Esophagus squamous epithelium (tissue), 5 donors: ENCODE data around the gene ACTRT2. TPM values are rescaled to one million over a fixed set of nuclear protein-coding genes. Genes with fewer than 3 reads are reported as not detected.

ENCODE experiments used
- DNase-seq: peaks from one replicate; lab custom pipeline; 2025; lab: John Stamatoyannopoulos, UW
- H3K27ac ChIP-seq, 4 donors: fragments of 200-600 bp; sonication (generic); one replicate each; pipeline ENCODE4 v1.5.1; 2016 to 2019; ENCODE audit warnings: mild to moderate bottlenecking in 1 of 4
- H3K27me3 ChIP-seq, 4 donors: fragments of 200-600 bp; sonication (generic); 1 replicate in 3 of 4; 2 replicates in 1 of 4; pipeline versions ENCODE4 v1.5.1 to v1.6.0; 2017 to 2021; ENCODE audit warnings: antibody characterized with exemption in 1 of 4
- H3K36me3 ChIP-seq, 3 donors: fragments of 200-600 bp; sonication (generic); one replicate each; pipeline ENCODE4 v1.5.1; 2016 to 2019
- H3K4me1 ChIP-seq, 3 donors: fragments of 200-600 bp; sonication (generic); one replicate each; pipeline ENCODE4 v1.5.1; 2017 to 2019
- H3K4me3 ChIP-seq, 4 donors: fragments of 200-600 bp; sonication (generic); 1 replicate in 3 of 4; 2 replicates in 1 of 4; pipeline ENCODE4 v1.5.1; 2016 to 2019; ENCODE audit warnings: mild to moderate bottlenecking in 2 of 4, moderate library complexity in 1 of 4
- H3K9me3 ChIP-seq, 3 donors: fragments of 200-600 bp; sonication (generic); one replicate each; pipeline ENCODE4 v1.5.1; 2016 to 2019
- CTCF ChIP-seq, 6 experiments: fragments of 450-650 bp in 4 of 6; fragments of 200-600 bp in 2 of 6; sonication (generic) in 2 of 6; IDR thresholded peaks; one replicate each; pipeline ENCODE4 v1.5.1; 2016 to 2019; ENCODE audit warnings: antibody characterized with exemption in 6 of 6, mild to moderate bottlenecking in 4 of 6, moderate library complexity in 4 of 6
- POLR2A ChIP-seq, 4 donors: fragments of 450-650 bp; IDR thresholded peaks; one replicate each; pipeline ENCODE4 v1.6.1; 2017; ENCODE audit warnings: antibody characterized with exemption in 4 of 4, mild to moderate bottlenecking in 4 of 4, moderate library complexity in 3 of 4
- WGBS, 2 donors: methylation state at CpG; one replicate each; pipeline ENCODE4 v1.1.5; 2018; 5-methylcytosine and 5-hydroxymethylcytosine counted together
- intact Hi-C: fragments of 100-400 bp; cut with DNase I; formaldehyde crosslinking; loops from one replicate; pipeline ENCODE4 v1.15.0; 2022
- total RNA-seq, 4 donors: library from RNA; depleted of rRNA; stranded (reverse); fragments of >200 nt; gene quantifications; one replicate each; pipeline ENCODE4 v1.1.0, GENCODE V29; 2016
- donor health status: DM: yes; HTN: yes; CAD: no.

ACTRT2 gene
- total RNA-seq, 4 donors from 2014 or later = not detected

GRCh38 chr1:3064901-3065300 lies 43.6 kb downstream of the ACTRT2 start:
- H3K27me3 ChIP-seq = peaks cover 38 to 98% (median 54%) of the 10 kb centered on the region in 4 donors
- WGBS, 2 donors = 29 to 59% methylated on average over 4 to 9 of the region's 9 CpGs
- no peak for DNase-seq
- no peaks in the 10 kb centered on the region for H3K9me3 ChIP-seq
- intact Hi-C loops = no loop called here
- peaks cover 26 to 47% (median 28%) of the 10 kb centered on the region in 3 donors for H3K4me1 ChIP-seq
- no peaks in the 10 kb centered on the region for H3K36me3 ChIP-seq
- no peak overlapping the region for H3K4me3 ChIP-seq
- no peak overlapping the region for H3K27ac ChIP-seq
- TF ChIP-seq POLR2A (IDR thresholded peaks at IDR 0.05) (no peak), CTCF (IDR thresholded peaks at IDR 0.05) (no peak)

GRCh38 chr1:3065396-3065795 lies 44.1 kb downstream of the ACTRT2 start:
- Histone ChIP-seq H3K9me3 (no peaks in the 10 kb centered on the region), H3K27me3 (peaks cover 38 to 98% (median 54%) of the 10 kb centered on the region in 4 donors), H3K27ac (no peak overlapping the region), H3K36me3 (no peaks in the 10 kb centered on the region), H3K4me3 (no peak overlapping the region), H3K4me1 (peaks cover 26 to 49% (median 31%) of the 10 kb centered on the region in 3 donors)
- intact Hi-C loops = no loop called here
- TF ChIP-seq POLR2A (IDR thresholded peaks at IDR 0.05) (no peak), CTCF (IDR thresholded peaks at IDR 0.05) (no peak)
- 81 to 90% methylated on average over 3 to 5 of the region's 8 CpGs for WGBS, 2 donors
- DNase-seq = no peak

GRCh38 chr1:3065797-3066196 lies 44.5 kb downstream of the ACTRT2 start:
- no peaks in the 10 kb centered on the region for H3K9me3 ChIP-seq
- no peak overlapping the region for H3K27ac ChIP-seq
- 50% methylated on average over 1 of the region's 7 CpGs; no CpG with 5 or more reads in 1 of the 2 donors for WGBS, 2 donors
- no peak for DNase-seq
- H3K4me3 ChIP-seq = no peak overlapping the region
- no peak for TF ChIP-seq CTCF (IDR thresholded peaks at IDR 0.05)
- no peak for TF ChIP-seq POLR2A (IDR thresholded peaks at IDR 0.05)
- intact Hi-C loops = no loop called here
- no peaks in the 10 kb centered on the region for H3K36me3 ChIP-seq
- peaks cover 28 to 53% (median 35%) of the 10 kb centered on the region in 3 donors for H3K4me1 ChIP-seq
- peaks cover 42 to 98% (median 55%) of the 10 kb centered on the region in 4 donors for H3K27me3 ChIP-seq

- no peak overlapping the region for H3K27ac ChIP-seq
Observed at GRCh38 chr1:3066250-3066711, 45.0 kb downstream of the ACTRT2 start.

More at GRCh38 chr1:3066250-3066711, 45.0 kb downstream of the ACTRT2 start:
- Histone ChIP-seq H3K9me3 (no peaks in the 10 kb centered on the region), H3K27me3 (peaks cover 44 to 98% (median 58%) of the 10 kb centered on the region in 4 donors), H3K4me1 (peaks cover 30 to 58% (median 35%) of the 10 kb centered on the region in 3 donors), H3K4me3 (no peak overlapping the region), H3K36me3 (no peaks in the 10 kb centered on the region)
- intact Hi-C loops = no loop called here
- TF ChIP-seq CTCF (IDR thresholded peaks at IDR 0.05) = peak in 1 of 6 experiments; percentile 30
- no peak for TF ChIP-seq POLR2A (IDR thresholded peaks at IDR 0.05)
- 45 to 78% methylated on average over 2 to 3 of the region's 11 CpGs for WGBS, 2 donors
- DNase-seq = no peak
